GM12892 (cell line): ENCODE results near the gene MMADHC.

Source experiments
- POLR2A ChIP-seq: IDR thresholded peaks from 2 replicates; pipeline ENCODE4 v1.6.1; 2011; ENCODE audit warnings: low read depth, low read length, control low read depth
- POLR2AphosphoS5 ChIP-seq: IDR thresholded peaks from 2 replicates; pipeline ENCODE4 v1.6.1; 2011; ENCODE audit warnings: low read depth, low read length, control low read depth
- TAF1 ChIP-seq: IDR thresholded peaks from 2 replicates; pipeline ENCODE4 v1.6.1; 2011; ENCODE audit warnings: low read depth, mild to moderate bottlenecking, control low read depth, low read length, borderline replicate concordance

GRCh38 chr2:149611100-149611820 is 23.7 kb upstream of the MMADHC start:
- no peak for TF ChIP-seq POLR2AphosphoS5
- TF ChIP-seq POLR2A: no peak
- TF ChIP-seq TAF1: no peak
